HuH-7 (cell line): ENCODE results near the gene CCNB2.
"Not testable (repeated sequence)": the region's sequence is repeated elsewhere in the genome, so short reads cannot be mapped to it uniquely, and the experiment has no call there.

ENCODE experiments used
- DNase-seq: peaks from one replicate; pipeline ENCODE4 v3.0.0; 2011; ENCODE audit warnings: low spot score

Gene CCNB2

GRCh38 chr15:59104912-59105732 lies at the start of gene CCNB2:
Gene CCNB2, plus strand, starts transcription at chr15:59105146. Its CDS starts 123 bp downstream, at chr15:59105269.
- DNase-seq, result peak; percentile 89

GRCh38 chr15:59059076-59059597 lies 45.8 kb upstream of the CCNB2 start:
- no peak for DNase-seq

GRCh38 chr15:59060348-59060747 lies 44.6 kb upstream of the CCNB2 start:
- no peak for DNase-seq

- DNase-seq, result no peak
Observed at GRCh38 chr15:59063042-59063441, 41.9 kb upstream of the CCNB2 start.

- no peak for DNase-seq
Observed at GRCh38 chr15:59069430-59069829, 35.5 kb upstream of the CCNB2 start.

GRCh38 chr15:59074607-59075006 lies 30.3 kb upstream of the CCNB2 start:
- DNase-seq, result no peak

- no peak for DNase-seq
Observed at GRCh38 chr15:59087731-59088130, 17.2 kb upstream of the CCNB2 start.

- DNase-seq, result no peak
Observed at GRCh38 chr15:59094077-59094476, 10.9 kb upstream of the CCNB2 start.

GRCh38 chr15:59096429-59096828 lies 8.5 kb upstream of the CCNB2 start:
- no peak for DNase-seq

GRCh38 chr15:59099162-59099685 lies 5.7 kb upstream of the CCNB2 start:
- DNase-seq, result no peak

GRCh38 chr15:59104602-59104911 lies 389 bp upstream of the CCNB2 start:
- no peak for DNase-seq

GRCh38 chr15:59105854-59106253 lies 908 bp downstream of the CCNB2 start:
- DNase-seq, result peak; percentile 24

- DNase-seq, result no peak
Observed at GRCh38 chr15:59111251-59111650, 6.3 kb downstream of the CCNB2 start.

- DNase-seq, result no peak
Observed at GRCh38 chr15:59115047-59115446, 10.1 kb downstream of the CCNB2 start.

GRCh38 chr15:59116141-59116540 lies 11.2 kb downstream of the CCNB2 start:
- no peak for DNase-seq

GRCh38 chr15:59116771-59117170 lies 11.8 kb downstream of the CCNB2 start:
- DNase-seq, result no peak

- DNase-seq, result no peak
Observed at GRCh38 chr15:59119625-59120024, 14.7 kb downstream of the CCNB2 start.

GRCh38 chr15:59120937-59121336 lies 16.0 kb downstream of the CCNB2 start:
- no peak for DNase-seq

- DNase-seq, result no peak
Observed at GRCh38 chr15:59124261-59124660, 19.3 kb downstream of the CCNB2 start.

- not testable (repeated sequence) for DNase-seq
Observed at GRCh38 chr15:59125683-59126082, 20.7 kb downstream of the CCNB2 start.

- DNase-seq, result not testable (repeated sequence)
Observed at GRCh38 chr15:59127255-59127654, 22.3 kb downstream of the CCNB2 start.

GRCh38 chr15:59131456-59131855 lies 26.5 kb downstream of the CCNB2 start:
- DNase-seq, result no peak

GRCh38 chr15:59131969-59132562 lies 27.1 kb downstream of the CCNB2 start:
- no peak for DNase-seq
